ENCODE measurements around the gene KISS1.

Gene KISS1

GRCh38 chr1:204217648-204218000, 21.3 kb upstream of the KISS1 start:
- no peak for DNase-seq

GRCh38 chr1:204216880-204217647, 20.8 kb upstream of the KISS1 start:
- no peak for DNase-seq

DNA sequence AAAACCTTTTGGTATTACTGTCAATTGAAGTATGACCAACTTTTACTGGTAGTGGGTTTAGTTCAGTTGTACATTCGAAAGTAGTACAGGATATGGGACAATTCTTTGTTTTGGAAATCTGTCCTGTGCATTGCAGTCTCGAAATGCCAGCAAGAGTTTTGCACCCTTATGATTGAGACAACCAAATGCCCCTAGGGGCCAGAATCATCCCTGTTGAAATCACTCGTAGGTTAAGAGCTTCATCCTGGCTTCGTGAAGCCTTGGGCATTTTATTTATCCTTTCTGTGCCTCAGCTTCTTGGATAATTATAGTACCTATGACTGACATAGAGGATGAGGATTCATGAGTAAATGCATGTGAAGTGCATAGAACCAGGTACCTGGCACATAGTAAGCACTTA, 19.9 kb upstream of the KISS1 start:
- no peak for DNase-seq

DNA sequence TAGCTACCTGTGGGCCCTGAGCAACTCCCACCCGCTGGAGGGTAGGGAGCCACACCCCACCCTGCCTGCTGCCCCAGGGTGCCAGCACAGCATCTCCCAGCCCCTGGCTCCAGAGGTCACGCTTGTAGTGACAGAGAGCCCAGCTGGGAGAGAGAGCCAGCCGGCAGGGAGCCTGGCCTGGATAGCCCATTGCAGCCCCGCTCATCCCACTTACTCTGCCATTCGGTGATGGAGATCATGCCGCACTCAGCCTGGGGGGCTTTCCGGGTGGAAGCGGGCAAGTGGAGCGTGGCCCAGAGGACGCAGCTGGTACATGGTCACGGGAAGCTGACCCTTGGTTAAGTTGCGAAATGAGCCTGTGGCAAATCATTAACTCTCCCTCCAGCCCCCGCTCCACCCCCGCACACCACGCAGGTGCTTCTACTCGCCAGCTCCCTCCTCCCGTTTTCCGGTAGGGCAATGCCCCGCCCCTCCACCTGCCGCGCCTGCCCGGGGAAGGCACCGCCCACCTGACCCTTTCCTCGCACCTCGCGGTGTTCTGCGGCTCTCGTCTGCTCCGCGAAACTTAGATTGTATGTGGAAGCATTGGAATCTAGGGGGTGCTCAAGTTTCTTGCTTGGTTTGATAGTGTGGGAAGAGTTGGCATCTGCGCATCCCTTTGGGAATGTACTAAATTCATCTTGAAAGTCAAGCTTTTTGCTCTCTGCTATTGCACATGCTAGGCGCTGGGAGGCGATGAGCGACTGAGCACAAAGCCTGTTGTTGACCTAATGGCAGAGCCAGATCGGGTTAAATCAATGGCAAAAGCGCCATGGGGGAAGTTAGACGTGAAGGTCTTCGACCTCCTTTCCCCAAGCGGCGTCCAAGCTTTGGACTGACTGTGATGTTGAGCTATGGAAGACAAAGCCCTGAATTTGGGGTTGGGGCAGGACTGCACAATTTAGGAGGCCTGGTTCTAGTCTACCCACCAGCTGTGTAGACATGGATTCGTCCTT, 17.7 kb upstream of the KISS1 start, which contains the start of gene GOLT1A:
Gene GOLT1A (minus strand): TSS at position 321 of the 995 bp plus-strand sequence. CDS start 82 bp downstream, at position 239.
- DNase-seq, result peak; percentile 85

DNA sequence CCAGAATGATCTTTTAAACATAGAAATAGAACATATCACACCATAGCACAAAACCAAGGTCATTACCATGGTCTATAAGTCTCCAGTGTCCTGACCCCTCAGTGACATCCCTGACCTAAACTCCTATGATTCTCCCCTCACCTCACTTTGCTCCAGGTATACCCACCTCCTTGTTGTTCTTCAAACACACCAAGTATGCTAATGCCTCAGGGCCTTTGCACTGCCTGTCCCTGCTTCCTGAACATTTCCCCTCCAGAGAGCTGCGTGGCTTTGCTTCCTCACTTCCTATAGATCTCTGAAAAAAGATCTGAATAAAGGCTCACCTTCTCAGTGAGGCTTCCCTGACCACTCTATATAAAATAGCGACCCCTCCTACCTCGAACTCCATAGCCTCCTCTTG, 16.4 kb upstream of the KISS1 start:
- DNase-seq, result no peak

- DNase-seq, result no peak
Observed at GRCh38 chr1:204211046-204211445, 14.8 kb upstream of the KISS1 start.

GRCh38 chr1:204207136-204207616, 10.9 kb upstream of the KISS1 start:
- DNase-seq, result peak; percentile 89

DNA sequence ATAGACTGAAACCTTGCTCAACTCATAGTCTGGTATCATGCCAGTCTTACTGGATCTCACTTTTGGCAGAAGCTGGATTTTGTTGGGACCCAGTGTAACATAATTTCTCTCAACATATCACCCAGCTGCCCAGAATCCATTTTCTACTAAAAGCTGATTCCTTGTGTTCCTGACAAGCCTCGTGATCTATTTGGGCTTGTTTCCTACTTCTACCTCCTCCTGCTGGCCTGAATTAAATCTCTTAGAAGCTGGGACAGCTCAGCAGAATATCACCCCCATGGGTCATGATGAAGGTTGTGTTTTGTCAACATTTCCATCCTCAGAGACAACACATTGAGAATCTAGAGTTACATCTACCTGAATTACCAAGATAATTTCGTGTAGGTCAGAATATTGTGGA, 9.8 kb upstream of the KISS1 start:
- no peak for DNase-seq

DNA sequence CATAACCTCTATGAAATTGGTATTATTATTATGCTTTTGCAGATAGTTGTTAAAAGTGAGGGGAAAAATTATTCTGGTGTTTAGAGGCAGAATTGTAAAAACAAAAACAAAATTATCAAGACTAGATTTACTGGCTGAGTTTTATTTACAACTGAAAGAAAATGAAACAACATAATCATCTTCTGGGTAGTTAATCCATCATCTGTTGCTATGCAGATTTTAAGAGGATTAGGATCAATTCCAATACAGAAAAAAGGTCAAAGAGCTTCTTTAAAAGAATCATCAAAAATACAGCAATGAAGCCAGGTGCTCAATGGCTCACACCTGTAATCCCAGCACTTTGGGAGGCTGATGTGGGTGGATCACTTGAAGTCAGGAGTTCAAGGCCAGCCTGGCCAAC, 9.2 kb upstream of the KISS1 start:
- DNase-seq, result no peak

GRCh38 chr1:204204944-204205343, 8.7 kb upstream of the KISS1 start:
- no peak for DNase-seq

DNA sequence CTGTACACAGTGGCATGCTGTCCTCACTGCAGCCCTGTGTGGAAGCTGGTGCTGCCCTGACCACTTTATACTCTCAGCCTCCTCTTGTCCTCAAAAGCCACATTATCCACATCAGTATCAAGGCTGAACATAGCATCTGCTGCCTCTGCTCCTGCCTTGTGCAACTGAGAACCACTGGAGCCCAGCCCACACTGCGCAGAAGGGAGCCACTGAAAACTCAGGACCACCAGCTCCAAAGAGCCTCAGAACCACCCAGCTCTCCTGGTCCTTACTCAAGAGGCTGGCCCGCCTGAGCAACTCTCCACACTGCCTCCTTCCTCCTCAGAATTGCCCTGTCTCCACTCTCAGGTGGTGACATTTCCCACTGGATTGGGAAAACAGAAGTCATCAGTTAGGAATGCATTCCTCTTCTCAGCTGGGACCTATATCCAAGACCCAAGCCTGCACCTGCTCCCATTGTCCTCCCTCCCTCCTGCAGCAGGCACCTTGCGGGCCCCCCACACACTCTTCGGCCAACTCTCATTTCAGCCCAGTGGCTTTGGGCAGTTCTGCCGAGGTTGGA, 7.0 kb upstream of the KISS1 start:
- DNase-seq, result peak; percentile 75

GRCh38 chr1:204202481-204202880, 6.2 kb upstream of the KISS1 start:
- DNase-seq, result peak; percentile 36

- peak; percentile 47 for DNase-seq
Observed at GRCh38 chr1:204201348-204202040, 5.2 kb upstream of the KISS1 start.

DNA sequence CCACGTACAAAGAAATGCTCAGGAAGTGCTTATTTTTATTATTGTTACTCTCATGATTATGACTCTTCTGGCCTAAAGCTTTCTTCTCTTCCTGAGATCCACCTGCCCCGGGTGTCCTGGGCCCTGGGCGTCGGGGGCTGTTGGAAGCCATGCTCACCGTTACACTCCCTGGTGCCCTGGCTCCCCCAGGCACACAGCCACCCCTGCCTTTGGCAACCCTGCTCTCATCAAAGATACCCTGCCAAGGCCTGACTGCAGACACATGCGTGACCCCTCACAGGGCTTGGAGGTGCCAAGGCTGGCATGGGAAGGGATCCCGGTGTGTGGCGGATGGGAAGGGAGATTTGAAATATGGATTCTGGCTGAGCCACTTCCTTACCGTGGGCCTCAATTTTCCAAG, 3.3 kb upstream of the KISS1 start:
- peak; percentile 44 for DNase-seq

DNA sequence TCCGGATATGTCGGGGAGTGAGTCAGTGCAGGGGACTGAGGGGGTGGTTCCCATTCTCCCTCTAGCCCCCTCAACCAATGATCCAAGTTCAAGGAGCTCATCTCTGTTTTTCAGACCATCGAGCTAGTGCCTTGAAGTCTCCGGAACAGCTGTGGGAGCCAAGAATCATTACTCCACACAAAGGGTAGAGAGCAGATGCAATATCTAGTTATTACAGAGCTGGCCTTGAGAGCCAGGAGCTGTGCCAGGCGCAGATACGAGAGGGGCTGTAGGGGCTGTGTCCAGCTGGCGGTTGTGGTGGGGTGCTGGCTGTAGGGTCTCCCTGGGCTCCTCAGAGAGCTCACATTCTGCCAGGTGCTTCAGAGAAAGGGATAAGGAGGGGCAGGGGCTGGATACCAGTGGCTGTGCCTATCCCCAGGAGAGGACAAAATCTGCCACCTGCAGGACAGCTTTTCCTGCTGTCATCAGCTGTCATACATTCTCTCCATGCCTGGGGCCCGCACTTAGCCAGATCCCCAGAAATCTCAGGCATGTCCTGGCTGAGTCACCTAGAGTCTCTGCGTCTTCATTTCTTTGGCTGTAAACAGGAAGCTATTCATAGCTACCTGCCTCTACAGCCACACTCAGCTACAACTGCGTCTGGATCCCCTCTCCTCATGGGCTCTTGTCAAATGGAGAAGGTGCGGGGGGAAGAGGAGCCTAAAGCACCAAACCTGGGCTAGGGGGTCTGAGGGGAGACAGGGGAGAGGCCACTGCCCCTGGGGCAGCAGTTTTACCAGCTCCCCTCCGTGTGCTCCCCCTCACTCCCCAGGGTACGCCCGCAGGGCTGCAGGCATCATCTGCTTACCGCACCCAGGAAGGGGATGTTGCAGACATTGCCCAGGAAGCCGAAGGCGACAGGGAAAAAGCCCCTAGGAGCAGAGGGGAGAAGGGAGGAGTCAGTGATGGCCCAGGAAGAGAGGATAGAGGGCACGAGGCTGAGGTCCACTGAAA, 2.4 kb upstream of the KISS1 start:
- DNase-seq, result peak; percentile 98

DNA sequence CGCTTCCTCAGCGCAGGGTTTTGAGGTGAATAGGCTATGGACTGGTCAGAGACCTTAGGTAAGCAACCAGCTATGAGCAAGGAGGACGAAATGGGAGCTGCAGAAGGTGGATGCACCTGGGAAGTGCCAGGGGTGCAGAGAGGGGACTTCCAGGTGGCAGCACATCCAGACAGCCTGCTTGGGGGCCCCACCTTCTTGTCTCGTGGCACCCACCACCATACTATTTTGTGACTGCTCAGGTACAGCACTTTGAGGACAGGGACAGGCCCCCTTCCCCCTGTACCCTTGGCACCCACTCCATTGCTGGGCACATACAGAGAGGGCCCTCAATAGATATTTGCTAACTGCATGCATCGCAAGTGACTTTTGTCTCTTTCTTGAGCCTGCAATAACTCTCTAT, 777 bp upstream of the KISS1 start:
- no peak for DNase-seq

GRCh38 chr1:204194771-204195170, 1.5 kb downstream of the KISS1 start:
- peak; percentile 46 for DNase-seq

DNA sequence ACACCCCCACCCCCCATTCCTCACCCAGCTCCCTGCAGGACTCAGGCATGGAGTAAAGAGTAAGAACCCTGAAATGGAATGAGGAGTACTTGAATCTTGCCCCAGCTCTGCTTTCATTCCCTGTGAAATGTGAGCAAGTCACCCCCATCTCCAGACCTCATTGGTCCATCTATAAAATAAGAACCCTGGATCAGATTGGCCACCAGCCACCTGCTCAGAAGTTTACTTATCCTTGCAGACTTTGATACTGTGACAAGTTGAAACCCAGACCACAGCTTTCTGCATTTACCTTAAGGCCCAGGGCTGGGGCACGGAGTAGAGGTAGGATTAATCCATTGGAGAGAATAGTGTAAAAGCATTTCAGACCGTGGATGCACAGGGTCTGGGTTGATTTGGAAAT, 2.2 kb downstream of the KISS1 start:
- DNase-seq, result peak; percentile 43

GRCh38 chr1:204192589-204193352, 3.5 kb downstream of the KISS1 start:
- DNase-seq, result peak; percentile 50

- no peak for DNase-seq
Observed at GRCh38 chr1:204192046-204192445, 4.2 kb downstream of the KISS1 start.

DNA sequence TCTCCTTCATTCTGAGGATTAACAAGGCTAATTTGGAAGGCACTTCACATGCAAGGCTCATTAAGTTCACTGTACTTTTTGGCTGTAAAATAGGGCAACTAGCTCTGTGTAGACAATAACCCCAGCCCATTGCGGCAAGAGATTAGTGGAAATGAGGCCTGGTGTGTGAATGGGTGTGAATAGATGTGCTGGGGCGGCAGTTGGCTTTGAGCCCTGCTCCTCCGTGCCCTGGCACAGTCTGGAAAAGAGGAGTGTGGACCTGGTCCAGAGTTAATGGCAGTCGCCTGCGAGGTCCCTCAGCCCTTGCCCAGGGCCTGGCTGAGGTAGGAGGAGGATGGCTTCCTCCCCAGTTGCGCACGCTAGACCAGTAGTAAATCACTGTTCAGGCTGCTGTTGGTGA, 4.8 kb downstream of the KISS1 start:
- no peak for DNase-seq
